GM18873 (cell line): ENCODE results near the gene CAMKK1.
A peak's percentile ranks its signal among the peaks of the same experiment; 100 is the strongest.

Experiments used
- ATAC-seq: cut with Tn5 transposase; IDR thresholded peaks from one replicate; pipeline ENCODE4 v1.9.1; 2021; ENCODE audit warnings: mild to moderate bottlenecking, moderate library complexity, moderate number of reproducible peaks; ENCODE audit not compliant: unreplicated experiment, low FRiP score

The CAMKK1 gene

GRCh38 chr17:3893003-3893719 is at the start of gene CAMKK1:
Gene CAMKK1, minus strand, starts transcription at chr17:3893053. Its CDS starts 7,366 bp downstream, at chr17:3885687.
- ATAC-seq, result peak; percentile 44

- ATAC-seq, result no peak
These were observed 48.3 kb upstream of the CAMKK1 start for GRCh38 chr17:3940965-3941698.

GRCh38 chr17:3937359-3937758 is 44.5 kb upstream of the CAMKK1 start:
- no peak for ATAC-seq

GRCh38 chr17:3935825-3936355 is 43.0 kb upstream of the CAMKK1 start:
- no peak for ATAC-seq

GRCh38 chr17:3935140-3935542 is 42.3 kb upstream of the CAMKK1 start:
- no peak for ATAC-seq

- no peak for ATAC-seq
These were observed 36.9 kb upstream of the CAMKK1 start for GRCh38 chr17:3929764-3930163.

GRCh38 chr17:3929181-3929580 is 36.3 kb upstream of the CAMKK1 start:
- ATAC-seq, result no peak

GRCh38 chr17:3928406-3928805 is 35.6 kb upstream of the CAMKK1 start:
- ATAC-seq, result no peak

- no peak for ATAC-seq
These were observed 34.9 kb upstream of the CAMKK1 start for GRCh38 chr17:3927628-3928340.

- no peak for ATAC-seq
These were observed 34.2 kb upstream of the CAMKK1 start for GRCh38 chr17:3926860-3927627.

GRCh38 chr17:3925684-3926485 is 33.0 kb upstream of the CAMKK1 start:
- no peak for ATAC-seq

GRCh38 chr17:3924512-3925350 is 31.9 kb upstream of the CAMKK1 start:
- no peak for ATAC-seq

- ATAC-seq, result no peak
These were observed 30.8 kb upstream of the CAMKK1 start for GRCh38 chr17:3923466-3924190.

- ATAC-seq, result no peak
These were observed 29.9 kb upstream of the CAMKK1 start for GRCh38 chr17:3922765-3923164.

- no peak for ATAC-seq
These were observed 28.9 kb upstream of the CAMKK1 start for GRCh38 chr17:3921502-3922319.

- no peak for ATAC-seq
These were observed 28.2 kb upstream of the CAMKK1 start for GRCh38 chr17:3921006-3921405.

GRCh38 chr17:3919123-3919624 is 26.3 kb upstream of the CAMKK1 start:
- ATAC-seq, result no peak
